ENCODE measurements around the gene APOL2. TPM values are rescaled to one million over a fixed set of nuclear protein-coding genes. Genes with fewer than 3 reads are reported as not detected.
"Not testable (repeated sequence)": the region's sequence is repeated elsewhere in the genome, so short reads cannot be mapped to it uniquely, and the experiment has no call there.

Gene APOL2
- total RNA-seq, 2 experiments from 2014 or later, result 11.8 to 12.4 TPM

DNA sequence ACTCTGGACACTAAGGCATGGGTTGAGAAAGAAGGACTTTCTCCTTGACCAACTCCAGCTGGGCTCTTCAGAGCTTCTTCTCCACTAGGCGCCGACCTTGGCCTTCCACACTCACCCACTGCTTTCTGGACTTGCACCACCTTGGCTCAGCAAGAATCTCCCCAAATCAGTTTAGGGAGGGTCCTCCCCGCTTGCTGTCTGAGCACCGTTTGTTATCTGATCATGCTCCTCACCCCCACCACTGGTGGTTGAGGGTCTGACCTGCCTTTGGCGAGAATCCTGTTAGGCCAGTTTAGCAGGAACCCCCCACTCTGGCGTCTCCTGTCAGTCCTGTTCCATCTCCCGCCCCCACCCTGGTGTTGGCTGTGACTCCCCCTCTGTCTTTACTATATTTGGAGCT, 10.4 kb downstream of the APOL2 start:
- Histone ChIP-seq H3K79me2 (ENCODE audit: insufficient read depth, low read depth, low read length) (no peaks in the 10 kb centered on the region), H3K4me1 (ENCODE audit: insufficient read depth, low read length, poor library complexity, severe bottlenecking) (no peaks in the 10 kb centered on the region), H3K36me3 (ENCODE audit: insufficient read depth, low read length) (no peaks in the 10 kb centered on the region; the same call in none of the 2 replicates), H4K20me1 (ENCODE audit: insufficient read depth, low read length) (no peaks in the 10 kb centered on the region), H3K27ac (ENCODE audit: low read depth, low read length, poor library complexity, severe bottlenecking) (no peak overlapping the region), H3K4me2 (ENCODE audit: low read length) (no peak overlapping the region), H3K9me2 (ENCODE audit: insufficient read depth, low read length) (no peaks in the 10 kb centered on the region), H3K4me3 (ENCODE audit: low read depth, low read length, poor library complexity, severe bottlenecking) (no peak overlapping the region), H2AFZ (ENCODE audit: low read length) (no peak overlapping the region), H3K9me3 (ENCODE audit: low read length) (no peaks in the 10 kb centered on the region)
- TF ChIP-seq, protein P1, sequence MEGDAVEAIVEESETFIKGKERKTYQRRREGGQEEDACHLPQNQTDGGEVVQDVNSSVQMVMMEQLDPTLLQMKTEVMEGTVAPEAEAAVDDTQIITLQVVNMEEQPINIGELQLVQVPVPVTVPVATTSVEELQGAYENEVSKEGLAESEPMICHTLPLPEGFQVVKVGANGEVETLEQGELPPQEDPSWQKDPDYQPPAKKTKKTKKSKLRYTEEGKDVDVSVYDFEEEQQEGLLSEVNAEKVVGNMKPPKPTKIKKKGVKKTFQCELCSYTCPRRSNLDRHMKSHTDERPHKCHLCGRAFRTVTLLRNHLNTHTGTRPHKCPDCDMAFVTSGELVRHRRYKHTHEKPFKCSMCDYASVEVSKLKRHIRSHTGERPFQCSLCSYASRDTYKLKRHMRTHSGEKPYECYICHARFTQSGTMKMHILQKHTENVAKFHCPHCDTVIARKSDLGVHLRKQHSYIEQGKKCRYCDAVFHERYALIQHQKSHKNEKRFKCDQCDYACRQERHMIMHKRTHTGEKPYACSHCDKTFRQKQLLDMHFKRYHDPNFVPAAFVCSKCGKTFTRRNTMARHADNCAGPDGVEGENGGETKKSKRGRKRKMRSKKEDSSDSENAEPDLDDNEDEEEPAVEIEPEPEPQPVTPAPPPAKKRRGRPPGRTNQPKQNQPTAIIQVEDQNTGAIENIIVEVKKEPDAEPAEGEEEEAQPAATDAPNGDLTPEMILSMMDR (conservative IDR thresholded peaks at IDR 0.05; ENCODE audit: low read length), result no peak
- TF ChIP-seq EZH2phosphoT487 (IDR thresholded peaks at IDR 0.05; ENCODE audit: borderline replicate concordance, low read depth, low read length), result no peak
- no peak for DNase-seq (ENCODE audit: low spot score)
- no TSS peak for BruUV-seq (replicated peaks)
- intact Hi-C loops (cut with micrococcal nuclease; ENCODE audit: unreplicated experiment), result no loop called here
- ChIA-PET POLR2A (no interaction called here), CTCF (ENCODE audit: unreplicated experiment) (no interaction called here)

DNA sequence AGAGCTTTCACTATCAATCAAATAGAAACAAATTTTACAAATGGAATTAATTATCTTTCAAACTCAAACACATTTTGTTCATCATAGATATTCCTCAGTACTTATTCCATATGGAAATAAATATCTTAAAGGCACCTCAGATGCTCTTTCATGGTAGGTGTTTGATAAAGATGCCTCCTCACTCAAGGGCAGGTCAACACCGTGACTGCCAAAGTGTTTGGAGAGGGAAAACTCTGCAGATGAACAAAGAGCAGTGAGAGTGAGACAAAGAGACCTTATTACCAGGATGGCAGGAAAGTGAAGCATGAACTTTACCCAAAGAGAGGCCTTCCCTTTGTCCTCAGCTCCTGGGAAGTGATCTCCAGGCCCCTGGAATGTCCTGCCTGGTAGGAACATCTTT, 11.0 kb downstream of the APOL2 start:
- BruUV-seq (replicated peaks); H3K36me3 ChIP-seq (ENCODE audit: insufficient read depth, low read length): not testable (repeated sequence)

DNA sequence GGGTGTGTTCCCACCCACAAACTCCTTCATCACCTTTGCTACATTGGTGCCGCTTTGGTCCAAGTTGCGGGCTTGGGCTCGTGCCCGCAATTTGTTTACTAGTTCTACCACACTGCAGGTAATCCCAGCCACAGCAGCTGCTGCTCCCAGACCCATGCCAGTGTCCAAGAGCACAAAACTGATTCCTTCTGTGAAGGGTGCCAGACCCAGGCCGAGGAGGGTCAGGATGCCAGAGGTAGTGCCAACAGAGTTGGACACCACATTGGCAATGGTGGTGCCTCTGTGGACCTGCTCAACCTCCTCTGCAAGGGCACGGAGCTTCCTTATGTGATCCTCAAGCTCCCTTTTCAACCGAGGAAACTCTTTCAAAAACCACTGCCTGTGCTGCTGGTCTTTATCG, 11.5 kb downstream of the APOL2 start:
- ChIA-PET POLR2A (interaction anchor here (0.7 to 1.0 kb wide), 2 partner anchors 10 to 162 kb away, joined by 3 to 6 read pairs; no protein-coding TSS in a partner anchor), CTCF (ENCODE audit: unreplicated experiment) (no interaction called here)
- DNase-seq (ENCODE audit: low spot score), result no peak
- H3K9me3 ChIP-seq (ENCODE audit: low read length), result no peaks in the 10 kb centered on the region
- BruUV-seq (replicated peaks), result no TSS peak
- H2AFZ ChIP-seq (ENCODE audit: low read length), result no peak overlapping the region
- no peaks in the 10 kb centered on the region for H3K4me1 ChIP-seq (ENCODE audit: insufficient read depth, low read length, poor library complexity, severe bottlenecking)
- H3K4me3 ChIP-seq (ENCODE audit: low read depth, low read length, poor library complexity, severe bottlenecking), result no peak overlapping the region
- TF ChIP-seq EZH2phosphoT487 (IDR thresholded peaks at IDR 0.05; ENCODE audit: borderline replicate concordance, low read depth, low read length), result no peak
- TF ChIP-seq, protein P1 (conservative IDR thresholded peaks at IDR 0.05; ENCODE audit: low read length), result no peak
- H3K27ac ChIP-seq (ENCODE audit: low read depth, low read length, poor library complexity, severe bottlenecking), result no peak overlapping the region
- no peaks in the 10 kb centered on the region for H4K20me1 ChIP-seq (ENCODE audit: insufficient read depth, low read length)
- no peaks in the 10 kb centered on the region for H3K9me2 ChIP-seq (ENCODE audit: insufficient read depth, low read length)
- H3K36me3 ChIP-seq (ENCODE audit: insufficient read depth, low read length), result no peaks in the 10 kb centered on the region; the same call in none of the 2 replicates
- intact Hi-C loops (cut with micrococcal nuclease; ENCODE audit: unreplicated experiment), result no loop called here
- no peak overlapping the region for H3K4me2 ChIP-seq (ENCODE audit: low read length)
- H3K79me2 ChIP-seq (ENCODE audit: insufficient read depth, low read depth, low read length), result no peaks in the 10 kb centered on the region

More for the DNA sequence above, 11.0 kb downstream of the APOL2 start:
- H3K4me1 ChIP-seq (ENCODE audit: insufficient read depth, low read length, poor library complexity, severe bottlenecking); H3K9me3 ChIP-seq (ENCODE audit: low read length); H3K9me2 ChIP-seq (ENCODE audit: insufficient read depth, low read length); H3K79me2 ChIP-seq (ENCODE audit: insufficient read depth, low read depth, low read length); H3K4me2 ChIP-seq (ENCODE audit: low read length); H3K4me3 ChIP-seq (ENCODE audit: low read depth, low read length, poor library complexity, severe bottlenecking); H3K27ac ChIP-seq (ENCODE audit: low read depth, low read length, poor library complexity, severe bottlenecking); intact Hi-C loops (cut with micrococcal nuclease; ENCODE audit: unreplicated experiment); H2AFZ ChIP-seq (ENCODE audit: low read length); CTCF ChIA-PET (ENCODE audit: unreplicated experiment); DNase-seq (ENCODE audit: low spot score); H4K20me1 ChIP-seq (ENCODE audit: insufficient read depth, low read length): not testable (repeated sequence)
- POLR2A ChIA-PET, result interaction anchor here (1.0 kb wide), 1 partner anchor 10 kb away, joined by 3 read pairs; no protein-coding TSS in a partner anchor
